H9 (cell line): ENCODE results near the gene ABCG2. TPM values are rescaled to one million over a fixed set of nuclear protein-coding genes. Genes with fewer than 3 reads are reported as not detected.

Experiments used
- DNase-seq: peaks from one replicate; pipeline ENCODE4 v3.0.0-alpha.2; 2017
- H2AFZ ChIP-seq: one replicate; pipeline ENCODE4 v1.6.1; 2013; ENCODE audit warnings: mild to moderate bottlenecking, low read length, control low read depth, moderate library complexity
- H2AK5ac ChIP-seq: 2 replicates; pipeline ENCODE4 v1.6.1; 2013; ENCODE audit warnings: low read length, control low read depth, mixed read lengths; ENCODE audit not compliant: insufficient read length
- H2BK120ac ChIP-seq: one replicate; pipeline ENCODE4 v1.6.1; 2013; ENCODE audit warnings: low read depth, mild to moderate bottlenecking, low read length, control low read depth, inconsistent platforms; ENCODE audit not compliant: poor library complexity, severe bottlenecking
- H2BK12ac ChIP-seq: 2 replicates; pipeline ENCODE4 v1.6.1; 2013; ENCODE audit warnings: low read length, control low read depth, mixed read lengths, low read depth; ENCODE audit not compliant: insufficient read length
- H2BK15ac ChIP-seq: 2 replicates; pipeline ENCODE4 v1.6.1; 2013; ENCODE audit warnings: low read depth, low read length, control low read depth
- H2BK20ac ChIP-seq: one replicate; pipeline ENCODE4 v1.6.1; 2013; ENCODE audit warnings: low read depth, mild to moderate bottlenecking, low read length, control low read depth, inconsistent platforms; ENCODE audit not compliant: poor library complexity, severe bottlenecking
- H2BK5ac ChIP-seq: 2 replicates; pipeline ENCODE4 v1.6.1; 2013; ENCODE audit warnings: low read length, control low read depth, mixed read lengths; ENCODE audit not compliant: insufficient read length
- H3K14ac ChIP-seq: 2 replicates; pipeline ENCODE4 v1.6.1; 2013; ENCODE audit warnings: low read length, control low read depth; ENCODE audit not compliant: insufficient read depth
- H3K18ac ChIP-seq: 2 replicates; pipeline ENCODE4 v1.6.1; 2013; ENCODE audit warnings: low read depth, mild to moderate bottlenecking, mixed read lengths, low read length, control low read depth; ENCODE audit not compliant: insufficient read length
- H3K23ac ChIP-seq: 2 replicates; pipeline ENCODE4 v1.6.1; 2013; ENCODE audit warnings: low read length, control low read depth, mixed read lengths, low read depth; ENCODE audit not compliant: insufficient read length
- H3K23me2 ChIP-seq: 2 replicates; pipeline ENCODE4 v1.6.1; 2013; ENCODE audit warnings: low read depth, mild to moderate bottlenecking, mixed read lengths, low read length, control low read depth; ENCODE audit not compliant: insufficient read length, poor library complexity, severe bottlenecking
- H3K27ac ChIP-seq: 2 replicates; pipeline ENCODE4 v1.5.1; 2013; ENCODE audit warnings: low read length, control low read depth, mixed read lengths, low read depth; ENCODE audit not compliant: insufficient read length
- H3K27me3 ChIP-seq: 2 replicates; pipeline ENCODE4 v1.6.1; 2013; ENCODE audit warnings: low read length, control low read depth, inconsistent platforms; ENCODE audit not compliant: insufficient read depth
- H3K4ac ChIP-seq: 2 replicates; pipeline ENCODE4 v1.6.1; 2013; ENCODE audit warnings: low read depth, mild to moderate bottlenecking, control low read depth, inconsistent platforms, low read length, moderate library complexity
- H3K4me1 ChIP-seq: 2 replicates; pipeline ENCODE4 v1.6.1; 2013; ENCODE audit warnings: low read length, control low read depth, inconsistent platforms; ENCODE audit not compliant: insufficient read depth
- H3K4me2 ChIP-seq: 2 replicates; pipeline ENCODE4 v1.6.1; 2013; ENCODE audit warnings: low read length, control low read depth, mixed read lengths; ENCODE audit not compliant: insufficient read length, insufficient read depth
- H3K56ac ChIP-seq: 2 replicates; pipeline ENCODE4 v1.6.1; 2013; ENCODE audit warnings: low read depth, mild to moderate bottlenecking, mixed read lengths, low read length, control low read depth; ENCODE audit not compliant: insufficient read length
- H3K79me1 ChIP-seq: 2 replicates; pipeline ENCODE4 v1.6.1; 2013; ENCODE audit warnings: low read depth, mild to moderate bottlenecking, moderate library complexity, low read length, control low read depth, inconsistent platforms; ENCODE audit not compliant: insufficient read depth, poor library complexity, severe bottlenecking
- H3K79me2 ChIP-seq: 2 replicates; pipeline ENCODE4 v1.6.1; 2013; ENCODE audit warnings: low read length, control low read depth, inconsistent platforms; ENCODE audit not compliant: insufficient read depth
- H3K9ac ChIP-seq: 2 replicates; pipeline ENCODE4 v1.6.1; 2013; ENCODE audit warnings: low read length, control low read depth, mixed read lengths; ENCODE audit not compliant: insufficient read length; ENCODE audit errors: extremely low read depth
- H3K9me3 ChIP-seq: one replicate; pipeline ENCODE4 v1.6.1; 2013; ENCODE audit warnings: low read depth, low read length, inconsistent platforms; ENCODE audit not compliant: control insufficient read depth
- H3T11ph ChIP-seq: one replicate; pipeline ENCODE4 v1.6.1; 2013; ENCODE audit warnings: mild to moderate bottlenecking, low read length, control low read depth, inconsistent platforms
- H4K20me1 ChIP-seq: one replicate; pipeline ENCODE4 v1.6.1; 2013; ENCODE audit not compliant: control insufficient read depth, insufficient read length, insufficient read depth
- H4K5ac ChIP-seq: 2 replicates; pipeline ENCODE4 v1.6.1; 2013; ENCODE audit warnings: low read depth, mild to moderate bottlenecking, mixed read lengths, low read length, control low read depth; ENCODE audit not compliant: insufficient read length
- H4K8ac ChIP-seq: replicated peaks from 2 replicates; pipeline ENCODE4 v1.6.1; 2013; ENCODE audit warnings: low read length, control low read depth, mixed read lengths, low read depth; ENCODE audit not compliant: insufficient read length
- H4K91ac ChIP-seq: 2 replicates; pipeline ENCODE4 v1.6.1; 2013; ENCODE audit warnings: low read depth, mild to moderate bottlenecking, moderate library complexity, mixed read lengths, low read length, control low read depth; ENCODE audit not compliant: insufficient read length
- H3K27ac Mint-ChIP-seq, 3 experiments: 2 replicates in 2 of 3; 3 replicates in 1 of 3; pipeline ENCODE4 v1.8.0; 2020 to 2021; ENCODE audit warnings: mixed read lengths in 3 of 3, mild to moderate bottlenecking in 1 of 3, moderate library complexity in 1 of 3
- H3K27me3 Mint-ChIP-seq: 2 replicates; pipeline ENCODE4 v1.8.0; 2021; ENCODE audit warnings: low read depth, mild to moderate bottlenecking, moderate library complexity, mixed read lengths
- H3K36me3 Mint-ChIP-seq, 3 experiments: 2 replicates in 2 of 3; 3 replicates in 1 of 3; pipeline ENCODE4 v1.8.0; 2020 to 2021; ENCODE audit warnings: low read depth in 3 of 3, mixed read lengths in 3 of 3; ENCODE audit not compliant: insufficient read depth in 1 of 3
- H3K4me1 Mint-ChIP-seq, 2 experiments: 2 replicates each; pipeline ENCODE4 v1.8.0; 2020; ENCODE audit warnings: mixed read lengths in 2 of 2
- H3K4me3 Mint-ChIP-seq, 2 experiments: 2 replicates in 1 of 2; 3 replicates in 1 of 2; pipeline ENCODE4 v1.8.0; 2020 to 2021; ENCODE audit warnings: mild to moderate bottlenecking in 2 of 2, mixed read lengths in 2 of 2, moderate library complexity in 1 of 2
- H3K9me3 Mint-ChIP-seq, 2 experiments: 2 replicates in 1 of 2; 3 replicates in 1 of 2; pipeline ENCODE4 v1.8.0; 2020; ENCODE audit warnings: mild to moderate bottlenecking in 2 of 2, mixed read lengths in 2 of 2, moderate library complexity in 1 of 2
- WGBS: extraction: QIAGEN DNeasy Blood & Tissue Kit; methylation state at CpG from one replicate; pipeline ENCODE4 v1.1.7; 2013; ENCODE audit warnings: missing lambda C conversion rate, low lambda C conversion rate, mixed read lengths; ENCODE audit not compliant: insufficient read length; ENCODE audit errors: extremely low coverage; 5-methylcytosine and 5-hydroxymethylcytosine counted together
- total RNA-seq: library from RNA; stranded (reverse); gene quantifications from 2 replicates; pipeline ENCODE4 v1.2.1, GENCODE V29; 2021
- TF ChIP-seq, protein P1 (sequence below): fragments of 200-600 bp; sonication (generic); conservative IDR thresholded peaks from 3 replicates; pipeline ENCODE4 v1.8.0; 2021; ENCODE audit warnings: antibody characterized with exemption, mild to moderate bottlenecking

ABCG2 gene
- total RNA-seq, 1 experiment from 2014 or later: 1.5 TPM

DNA sequence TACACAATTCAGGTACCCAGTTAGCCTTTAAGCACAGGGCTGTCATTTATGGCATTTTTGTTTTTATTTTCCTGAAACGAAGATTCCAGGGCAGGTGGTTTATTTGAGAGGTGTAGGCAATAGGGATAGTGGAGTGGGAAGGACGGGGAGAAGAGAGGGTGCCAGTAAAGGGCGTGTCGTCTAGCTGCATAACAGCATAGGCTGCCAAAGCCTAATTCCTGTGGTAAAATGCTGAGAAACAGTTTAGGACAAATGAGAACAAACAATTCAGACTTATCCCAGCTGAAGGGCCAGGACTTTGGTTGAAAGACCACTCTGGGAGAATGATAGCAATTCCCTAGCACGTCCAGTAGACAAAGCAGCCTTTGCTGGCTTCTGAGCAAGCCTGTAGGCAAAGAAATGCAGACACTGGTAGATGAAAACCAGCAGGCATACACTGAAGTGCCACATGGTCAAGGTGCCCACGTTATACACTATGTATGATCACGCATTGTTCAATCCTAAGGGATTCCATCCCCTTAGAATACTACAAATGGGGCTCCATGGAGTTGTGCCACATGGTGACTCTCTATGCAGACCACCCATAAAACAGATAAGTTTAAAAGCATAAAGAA is 80.4 kb downstream of the ABCG2 start:
- Histone ChIP-seq H3K79me1 (no peaks in the 10 kb centered on the region), H4K20me1 (no peaks in the 10 kb centered on the region), H3K9me3 (no peaks in the 10 kb centered on the region), H4K5ac (no peak overlapping the region), H3K4me2 (no peak overlapping the region), H3K4ac (no peak overlapping the region), H3K23ac (no peak overlapping the region), H3K14ac (no peak overlapping the region), H2BK5ac (no peak overlapping the region), H2BK15ac (no peak overlapping the region), H4K8ac (no peak overlapping the region), H3K4me1 (no peaks in the 10 kb centered on the region), H4K91ac (no peak overlapping the region), H2BK120ac (no peak overlapping the region), H3K56ac (no peak overlapping the region), H3K18ac (no peak overlapping the region), H3T11ph (no peak overlapping the region), H2BK20ac (no peak overlapping the region), H3K23me2 (no peaks in the 10 kb centered on the region), H3K79me2 (no peaks in the 10 kb centered on the region), H3K9ac (no peak overlapping the region), H3K27me3 (no peaks in the 10 kb centered on the region), H3K27ac (no peak overlapping the region), H2BK12ac (no peak overlapping the region), H2AFZ (no peak overlapping the region), H2AK5ac (no peak overlapping the region)
- no peaks in the 10 kb centered on the region for H3K9me3 Mint-ChIP-seq
- peaks cover 0 to 5% of the 10 kb centered on the region in 2 experiments; a peak in 2 of 4 replicates for H3K4me1 Mint-ChIP-seq
- TF ChIP-seq, protein P1, sequence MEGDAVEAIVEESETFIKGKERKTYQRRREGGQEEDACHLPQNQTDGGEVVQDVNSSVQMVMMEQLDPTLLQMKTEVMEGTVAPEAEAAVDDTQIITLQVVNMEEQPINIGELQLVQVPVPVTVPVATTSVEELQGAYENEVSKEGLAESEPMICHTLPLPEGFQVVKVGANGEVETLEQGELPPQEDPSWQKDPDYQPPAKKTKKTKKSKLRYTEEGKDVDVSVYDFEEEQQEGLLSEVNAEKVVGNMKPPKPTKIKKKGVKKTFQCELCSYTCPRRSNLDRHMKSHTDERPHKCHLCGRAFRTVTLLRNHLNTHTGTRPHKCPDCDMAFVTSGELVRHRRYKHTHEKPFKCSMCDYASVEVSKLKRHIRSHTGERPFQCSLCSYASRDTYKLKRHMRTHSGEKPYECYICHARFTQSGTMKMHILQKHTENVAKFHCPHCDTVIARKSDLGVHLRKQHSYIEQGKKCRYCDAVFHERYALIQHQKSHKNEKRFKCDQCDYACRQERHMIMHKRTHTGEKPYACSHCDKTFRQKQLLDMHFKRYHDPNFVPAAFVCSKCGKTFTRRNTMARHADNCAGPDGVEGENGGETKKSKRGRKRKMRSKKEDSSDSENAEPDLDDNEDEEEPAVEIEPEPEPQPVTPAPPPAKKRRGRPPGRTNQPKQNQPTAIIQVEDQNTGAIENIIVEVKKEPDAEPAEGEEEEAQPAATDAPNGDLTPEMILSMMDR: no peak
- DNase-seq: no peak
- H3K4me3 Mint-ChIP-seq: no peak overlapping the region
- peak overlapping the region in 2 of 3 experiments; percentile 31 to 75; a peak in 3 of 7 replicates for H3K27ac Mint-ChIP-seq
- peaks cover 7 to 29% (median 20%) of the 10 kb centered on the region in 3 experiments for H3K36me3 Mint-ChIP-seq
- no CpG with 5 or more reads among the region's 7 CpGs for WGBS
- no peaks in the 10 kb centered on the region for H3K27me3 Mint-ChIP-seq
